Adrenal gland (tissue), 5 donors: ENCODE results near the gene KDM4B.

Source experiments
- CTCF ChIP-seq, 6 experiments: fragments of 450-650 bp in 4 of 6; fragments of 200-600 bp in 2 of 6; sonication (generic) in 1 of 6; IDR thresholded peaks; 1 replicate in 5 of 6; 2 replicates in 1 of 6; pipeline versions ENCODE4 v1.5.1 to v1.8.0; 2016 to 2021; ENCODE audit warnings: antibody characterized with exemption in 6 of 6, mild to moderate bottlenecking in 2 of 6, moderate library complexity in 1 of 6
- POLR2A ChIP-seq, 2 donors: fragments of 450-650 bp; IDR thresholded peaks; one replicate each; pipeline ENCODE4 v1.6.1; 2017; ENCODE audit warnings: antibody characterized with exemption in 2 of 2, mild to moderate bottlenecking in 2 of 2, moderate library complexity in 1 of 2
- donor health status: DM: no; HTN: no; CAD: no.

- TF ChIP-seq CTCF (IDR thresholded peaks at IDR 0.05) (no peak), POLR2A (IDR thresholded peaks at IDR 0.05) (no peak)
Observed at GRCh38 chr19:4957981-4958380, 10.9 kb upstream of the KDM4B start.
